ENCODE data around the gene FGD3. TPM values are rescaled to one million over a fixed set of nuclear protein-coding genes. Genes with fewer than 3 reads are reported as not detected.

FGD3 gene
- total RNA-seq, 2 experiments from 2014 or later = 91.0 to 95.7 TPM

DNA sequence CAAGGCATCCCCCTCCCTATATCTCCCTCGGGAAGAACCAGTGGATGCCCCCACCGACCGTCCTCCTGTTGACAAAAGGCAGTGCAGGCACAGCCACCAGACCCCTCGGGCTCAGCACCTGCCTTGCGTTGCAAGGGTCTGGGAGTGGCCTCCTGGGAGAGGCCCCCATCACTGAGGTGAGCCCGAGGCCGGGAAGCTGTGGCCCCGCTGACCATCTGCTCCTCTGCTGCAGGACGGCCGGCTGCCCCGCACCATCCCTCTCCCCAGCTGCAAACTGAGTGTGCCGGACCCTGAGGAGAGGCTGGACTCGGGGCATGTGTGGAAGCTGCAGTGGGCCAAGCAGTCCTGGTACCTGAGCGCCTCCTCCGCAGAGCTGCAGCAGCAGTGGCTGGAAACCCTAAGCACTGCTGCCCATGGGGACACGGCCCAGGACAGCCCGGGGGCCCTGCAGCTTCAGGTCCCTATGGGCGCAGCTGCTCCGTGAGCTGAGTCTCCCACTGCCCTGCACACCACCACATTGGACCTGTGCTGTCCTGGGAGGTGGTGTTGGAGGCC, 87.9 kb downstream of the FGD3 start:
- peak overlapping the region; percentile 85 for H3K27ac Mint-ChIP-seq
- intact Hi-C loops (cut with DNase I, micrococcal nuclease) = no loop called here
- no peak overlapping the region for H3K4me3 Mint-ChIP-seq
- DNase-seq (no peak), ATAC-seq (ENCODE audit: poor library complexity) (no peak)
- H3K9me3 ChIP-seq (ENCODE audit: control insufficient read depth in 1 of 2, insufficient read depth in 1 of 2, low read length in 2 of 2) = peaks cover 0 to 4% of the 10 kb centered on the region in 2 experiments
- H3K27me3 Mint-ChIP-seq = no peaks in the 10 kb centered on the region
- TF ChIP-seq, protein P1, sequence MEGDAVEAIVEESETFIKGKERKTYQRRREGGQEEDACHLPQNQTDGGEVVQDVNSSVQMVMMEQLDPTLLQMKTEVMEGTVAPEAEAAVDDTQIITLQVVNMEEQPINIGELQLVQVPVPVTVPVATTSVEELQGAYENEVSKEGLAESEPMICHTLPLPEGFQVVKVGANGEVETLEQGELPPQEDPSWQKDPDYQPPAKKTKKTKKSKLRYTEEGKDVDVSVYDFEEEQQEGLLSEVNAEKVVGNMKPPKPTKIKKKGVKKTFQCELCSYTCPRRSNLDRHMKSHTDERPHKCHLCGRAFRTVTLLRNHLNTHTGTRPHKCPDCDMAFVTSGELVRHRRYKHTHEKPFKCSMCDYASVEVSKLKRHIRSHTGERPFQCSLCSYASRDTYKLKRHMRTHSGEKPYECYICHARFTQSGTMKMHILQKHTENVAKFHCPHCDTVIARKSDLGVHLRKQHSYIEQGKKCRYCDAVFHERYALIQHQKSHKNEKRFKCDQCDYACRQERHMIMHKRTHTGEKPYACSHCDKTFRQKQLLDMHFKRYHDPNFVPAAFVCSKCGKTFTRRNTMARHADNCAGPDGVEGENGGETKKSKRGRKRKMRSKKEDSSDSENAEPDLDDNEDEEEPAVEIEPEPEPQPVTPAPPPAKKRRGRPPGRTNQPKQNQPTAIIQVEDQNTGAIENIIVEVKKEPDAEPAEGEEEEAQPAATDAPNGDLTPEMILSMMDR (IDR thresholded peaks at IDR 0.05) = no peak
- POLR2A ChIA-PET = interaction anchor here (0.5 to 5.3 kb wide), 3 partner anchors 9 to 29 kb away, joined by 3 to 39 read pairs (median 3); no protein-coding TSS in a partner anchor
- H3K36me3 Mint-ChIP-seq (ENCODE audit: low read depth) = peaks cover 56% of the 10 kb centered on the region
- H3K4me1 ChIP-seq (ENCODE audit: insufficient read depth, low read length) = peaks cover 91% of the 10 kb centered on the region
- H3K4me3 ChIP-seq (ENCODE audit: low read length) = no peak overlapping the region
- peaks cover 71% of the 10 kb centered on the region for H3K4me1 Mint-ChIP-seq (ENCODE audit: low read depth)
- H3K27ac ChIP-seq (ENCODE audit: low read depth in 1 of 2, low read length in 2 of 2) = peak overlapping the region in 1 of 2 donors; percentile 53
- no peaks in the 10 kb centered on the region for H3K9me3 Mint-ChIP-seq
- CTCF ChIA-PET = no interaction called here
- peaks cover 69% of the 10 kb centered on the region for H3K36me3 ChIP-seq (ENCODE audit: insufficient read depth, low read length)
- no peaks in the 10 kb centered on the region for H3K27me3 ChIP-seq (ENCODE audit: control insufficient read depth in 1 of 2, insufficient read depth in 2 of 2, low read length in 2 of 2)

DNA sequence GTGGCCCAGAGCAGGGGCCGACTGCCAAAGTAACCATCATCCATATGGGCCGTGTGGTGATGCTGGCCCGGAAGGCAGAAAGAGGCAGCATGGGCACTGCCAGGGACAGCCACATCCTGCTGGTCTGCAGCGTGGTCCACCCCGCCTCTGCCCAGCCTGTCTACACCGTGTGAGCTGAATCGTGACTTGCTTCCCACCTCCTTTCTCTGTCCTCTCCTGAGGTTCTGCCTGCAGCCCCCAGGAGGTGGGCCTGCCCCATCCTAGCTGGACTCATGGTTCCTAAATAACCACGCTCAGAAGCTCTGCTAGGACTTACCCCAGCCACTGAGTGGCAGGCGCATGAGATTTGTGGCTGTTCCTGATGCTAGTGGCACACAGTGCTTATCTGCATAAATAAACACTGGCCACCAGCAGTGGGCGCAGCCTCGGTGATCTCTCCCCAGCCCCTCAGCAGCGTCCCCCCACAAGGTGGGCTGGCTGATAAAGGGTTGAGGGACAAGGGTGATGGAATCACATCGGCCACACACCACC, 88.6 kb downstream of the FGD3 start:
- peaks cover 49% of the 10 kb centered on the region for H3K36me3 Mint-ChIP-seq (ENCODE audit: low read depth)
- TF ChIP-seq, protein P1 (IDR thresholded peaks at IDR 0.05) = no peak
- Histone ChIP-seq H3K4me3 (ENCODE audit: low read length) (no peak overlapping the region), H3K27ac (ENCODE audit: low read depth in 1 of 2, low read length in 2 of 2) (peak overlapping the region in 1 of 2 donors; percentile 41), H3K27me3 (ENCODE audit: control insufficient read depth in 1 of 2, insufficient read depth in 2 of 2, low read length in 2 of 2) (no peaks in the 10 kb centered on the region), H3K4me1 (ENCODE audit: insufficient read depth, low read length) (peaks cover 91% of the 10 kb centered on the region), H3K36me3 (ENCODE audit: insufficient read depth, low read length) (peaks cover 62% of the 10 kb centered on the region), H3K9me3 (ENCODE audit: control insufficient read depth in 1 of 2, insufficient read depth in 1 of 2, low read length in 2 of 2) (peaks cover 0 to 4% of the 10 kb centered on the region in 2 experiments)
- peak overlapping the region; percentile 85 for H3K27ac Mint-ChIP-seq
- intact Hi-C loops (cut with DNase I, micrococcal nuclease) = no loop called here
- peaks cover 67% of the 10 kb centered on the region for H3K4me1 Mint-ChIP-seq (ENCODE audit: low read depth)
- no peaks in the 10 kb centered on the region for H3K9me3 Mint-ChIP-seq
- DNase-seq (no peak), ATAC-seq (ENCODE audit: poor library complexity) (no peak)
- POLR2A ChIA-PET = interaction anchor here (1.0 to 6.9 kb wide), 7 partner anchors 9 to 81 kb away, joined by 3 to 92 read pairs (median 6); no protein-coding TSS in a partner anchor
- no peaks in the 10 kb centered on the region for H3K27me3 Mint-ChIP-seq
- no peak overlapping the region for H3K4me3 Mint-ChIP-seq
- CTCF ChIA-PET = interaction anchor here (2.4 kb wide), 1 partner anchor 8 kb away, joined by 6 read pairs; no protein-coding TSS in a partner anchor

DNA sequence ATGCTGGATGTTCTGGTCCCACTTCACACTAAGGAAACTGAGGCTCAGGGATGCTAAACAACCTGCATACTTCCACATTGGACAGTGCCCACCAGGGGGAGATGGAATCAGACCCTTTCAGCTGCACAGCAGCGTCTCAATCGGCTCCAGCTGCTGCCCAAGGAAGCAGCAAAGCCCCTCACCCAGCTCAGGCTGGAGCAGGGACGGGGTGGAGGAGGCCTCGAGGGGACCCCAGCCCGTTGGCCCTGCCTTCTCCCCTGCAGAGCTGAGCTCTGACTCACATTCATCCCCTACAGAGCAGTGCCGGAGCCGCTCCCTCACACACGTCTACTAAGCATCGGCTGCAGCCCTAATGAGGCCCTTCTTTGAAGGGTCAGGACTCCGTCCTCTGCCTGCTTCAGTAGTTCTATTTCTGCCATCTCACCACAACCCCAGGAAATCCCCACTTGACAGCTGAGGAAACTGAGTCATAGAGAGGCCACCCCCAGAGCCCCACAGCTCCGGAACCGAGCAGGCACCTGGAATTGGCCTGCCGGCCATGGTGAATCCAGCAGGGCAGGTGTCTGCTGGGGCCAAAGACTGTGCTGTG, 89.7 kb downstream of the FGD3 start:
- TF ChIP-seq, protein P1 (IDR thresholded peaks at IDR 0.05) = peak; percentile 28
- no peaks in the 10 kb centered on the region for H3K27me3 ChIP-seq (ENCODE audit: control insufficient read depth in 1 of 2, insufficient read depth in 2 of 2, low read length in 2 of 2)
- ChIA-PET CTCF (interaction anchor here (0.5 to 2.4 kb wide), 5 partner anchors 9 to 80 kb away, joined by 3 to 6 read pairs (median 4); no protein-coding TSS in a partner anchor), POLR2A (interaction anchor here (1.0 to 6.9 kb wide), 12 partner anchors 10 to 82 kb away, joined by 3 to 92 read pairs (median 6); no protein-coding TSS in a partner anchor)
- peaks cover 0 to 4% of the 10 kb centered on the region in 2 experiments for H3K9me3 ChIP-seq (ENCODE audit: control insufficient read depth in 1 of 2, insufficient read depth in 1 of 2, low read length in 2 of 2)
- Mint-ChIP-seq H3K4me1 (ENCODE audit: low read depth) (peaks cover 67% of the 10 kb centered on the region), H3K9me3 (no peaks in the 10 kb centered on the region), H3K36me3 (ENCODE audit: low read depth) (peaks cover 38% of the 10 kb centered on the region), H3K4me3 (no peak overlapping the region), H3K27ac (peak overlapping the region; percentile 85), H3K27me3 (no peaks in the 10 kb centered on the region)
- peaks cover 51% of the 10 kb centered on the region for H3K36me3 ChIP-seq (ENCODE audit: insufficient read depth, low read length)
- ATAC-seq (ENCODE audit: poor library complexity) (no peak), DNase-seq (peak in 1 of 14 experiments; percentile 27)
- no peak overlapping the region for H3K4me3 ChIP-seq (ENCODE audit: low read length)
- intact Hi-C loops (cut with DNase I, micrococcal nuclease) = no loop called here
- peak overlapping the region in 1 of 2 donors; percentile 41 for H3K27ac ChIP-seq (ENCODE audit: low read depth in 1 of 2, low read length in 2 of 2)
- peaks cover 87% of the 10 kb centered on the region for H3K4me1 ChIP-seq (ENCODE audit: insufficient read depth, low read length)
